Esophagus muscularis mucosa (tissue), 4 donors: ENCODE measurements around the gene C2orf42.
"Not testable (repeated sequence)": the region's sequence is repeated elsewhere in the genome, so short reads cannot be mapped to it uniquely, and the experiment has no call there.

Experiments
- EP300 ChIP-seq: sonication (generic); formaldehyde crosslinking; IDR thresholded peaks from one replicate; pipeline ENCODE4 v1.6.1; 2017; ENCODE audit warnings: antibody characterized with exemption
- POLR2A ChIP-seq: fragments of 450-650 bp; IDR thresholded peaks from one replicate; pipeline ENCODE4 v1.6.1; 2017; ENCODE audit warnings: antibody characterized with exemption, moderate library complexity, mild to moderate bottlenecking, low read depth
- POLR2AphosphoS5 ChIP-seq, 2 donors: sonication (generic); formaldehyde crosslinking; IDR thresholded peaks; one replicate each; pipeline ENCODE4 v1.6.1; 2017; ENCODE audit warnings: antibody characterized with exemption in 2 of 2
- TF ChIP-seq, protein P1 (sequence below), 3 experiments: fragments of 200-600 bp in 2 of 3; fragments of 450-650 bp in 1 of 3; sonication (generic) in 2 of 3; IDR thresholded peaks; one replicate each; pipeline ENCODE4 v1.5.1; 2017 to 2019; ENCODE audit warnings: antibody characterized with exemption in 3 of 3, mild to moderate bottlenecking in 2 of 3, moderate library complexity in 1 of 3

DNA sequence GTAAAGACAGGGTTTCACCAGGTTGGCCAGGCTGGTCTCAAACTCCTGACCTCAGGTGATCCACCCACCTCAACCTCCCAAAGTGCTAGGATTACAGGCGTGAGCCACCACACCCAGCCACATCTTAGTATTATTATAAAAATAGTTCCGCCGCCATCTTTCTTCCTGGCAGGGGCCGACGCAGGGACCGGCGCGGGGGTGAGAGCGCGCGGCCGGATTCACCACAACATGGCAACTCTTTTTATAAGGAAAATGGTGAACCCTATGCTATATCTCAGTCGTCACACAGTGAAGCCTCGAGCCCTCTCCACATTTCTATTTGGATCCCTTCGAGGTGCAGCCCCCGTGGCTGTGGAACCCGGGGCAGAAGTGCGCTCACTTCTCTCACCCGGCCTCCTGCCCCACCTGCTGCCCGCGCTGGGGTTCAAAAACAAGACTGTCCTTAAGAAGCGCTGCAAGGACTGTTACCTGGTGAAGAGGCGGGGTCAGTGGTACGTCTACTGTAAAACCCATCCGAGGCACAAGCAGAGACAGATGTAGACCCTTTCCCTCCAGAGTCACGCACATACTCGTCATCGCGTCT is 88.4 kb downstream of the C2orf42 start:
- not testable (repeated sequence) for TF ChIP-seq POLR2AphosphoS5 (IDR thresholded peaks at IDR 0.05); POLR2A; EP300
- TF ChIP-seq, protein P1, sequence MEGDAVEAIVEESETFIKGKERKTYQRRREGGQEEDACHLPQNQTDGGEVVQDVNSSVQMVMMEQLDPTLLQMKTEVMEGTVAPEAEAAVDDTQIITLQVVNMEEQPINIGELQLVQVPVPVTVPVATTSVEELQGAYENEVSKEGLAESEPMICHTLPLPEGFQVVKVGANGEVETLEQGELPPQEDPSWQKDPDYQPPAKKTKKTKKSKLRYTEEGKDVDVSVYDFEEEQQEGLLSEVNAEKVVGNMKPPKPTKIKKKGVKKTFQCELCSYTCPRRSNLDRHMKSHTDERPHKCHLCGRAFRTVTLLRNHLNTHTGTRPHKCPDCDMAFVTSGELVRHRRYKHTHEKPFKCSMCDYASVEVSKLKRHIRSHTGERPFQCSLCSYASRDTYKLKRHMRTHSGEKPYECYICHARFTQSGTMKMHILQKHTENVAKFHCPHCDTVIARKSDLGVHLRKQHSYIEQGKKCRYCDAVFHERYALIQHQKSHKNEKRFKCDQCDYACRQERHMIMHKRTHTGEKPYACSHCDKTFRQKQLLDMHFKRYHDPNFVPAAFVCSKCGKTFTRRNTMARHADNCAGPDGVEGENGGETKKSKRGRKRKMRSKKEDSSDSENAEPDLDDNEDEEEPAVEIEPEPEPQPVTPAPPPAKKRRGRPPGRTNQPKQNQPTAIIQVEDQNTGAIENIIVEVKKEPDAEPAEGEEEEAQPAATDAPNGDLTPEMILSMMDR (IDR thresholded peaks at IDR 0.05): not testable (repeated sequence)
